DMS114 treated with DMSO at 0.1 percent for 48 hours (cell line): ENCODE results near the gene NCOR2.
"Not testable (repeated sequence)": the region's sequence is repeated elsewhere in the genome, so short reads cannot be mapped to it uniquely, and the experiment has no call there.

Source experiments
- DNase-seq: peaks from one replicate; lab custom pipeline; 2025; ENCODE audit not compliant: unreplicated experiment; lab: John Stamatoyannopoulos, UW

The NCOR2 gene

GRCh38 chr12:124601706-124602105 lies 34.3 kb upstream of the NCOR2 start:
- no peak for DNase-seq

GRCh38 chr12:124599074-124599999 lies 31.9 kb upstream of the NCOR2 start:
- DNase-seq: no peak

GRCh38 chr12:124597041-124597440 lies 29.6 kb upstream of the NCOR2 start:
- DNase-seq: no peak

- no peak for DNase-seq
These were observed 28.0 kb upstream of the NCOR2 start for GRCh38 chr12:124595444-124595843.

- DNase-seq: no peak
These were observed 27.4 kb upstream of the NCOR2 start for GRCh38 chr12:124594851-124595250.

- DNase-seq: no peak
These were observed 26.5 kb upstream of the NCOR2 start for GRCh38 chr12:124593851-124594401.

- DNase-seq: no peak
These were observed 25.8 kb upstream of the NCOR2 start for GRCh38 chr12:124593176-124593575.

GRCh38 chr12:124592481-124593160 lies 25.2 kb upstream of the NCOR2 start:
- no peak for DNase-seq

GRCh38 chr12:124592050-124592449 lies 24.6 kb upstream of the NCOR2 start:
- no peak for DNase-seq

GRCh38 chr12:124590447-124590846 lies 23.0 kb upstream of the NCOR2 start:
- DNase-seq: no peak

- DNase-seq: no peak
These were observed 21.4 kb upstream of the NCOR2 start for GRCh38 chr12:124588751-124589267.

GRCh38 chr12:124588018-124588634 lies 20.7 kb upstream of the NCOR2 start:
- no peak for DNase-seq

GRCh38 chr12:124586756-124587155 lies 19.3 kb upstream of the NCOR2 start:
- no peak for DNase-seq

- DNase-seq: not testable (repeated sequence)
These were observed 17.1 kb upstream of the NCOR2 start for GRCh38 chr12:124584494-124584893.

- no peak for DNase-seq
These were observed 16.4 kb upstream of the NCOR2 start for GRCh38 chr12:124583854-124584253.

GRCh38 chr12:124582108-124582424 lies 14.7 kb upstream of the NCOR2 start:
- no peak for DNase-seq

GRCh38 chr12:124581307-124582107 lies 14.1 kb upstream of the NCOR2 start:
- no peak for DNase-seq

GRCh38 chr12:124579921-124580517 lies 12.6 kb upstream of the NCOR2 start:
- DNase-seq: no peak

GRCh38 chr12:124578854-124579253 lies 11.4 kb upstream of the NCOR2 start:
- no peak for DNase-seq

- no peak for DNase-seq
These were observed 11.0 kb upstream of the NCOR2 start for GRCh38 chr12:124578445-124578844.
